K562 (cell line): ENCODE measurements around the gene HTR4. TPM values are rescaled to one million over a fixed set of nuclear protein-coding genes. Genes with fewer than 3 reads are reported as not detected.
A peak's percentile ranks its signal among the peaks of the same experiment; 100 is the strongest.

Experiments
- ARHGAP35 ChIP-seq: fragments of 450-650 bp; IDR thresholded peaks from 2 replicates; pipeline ENCODE4 v1.6.1; 2018; ENCODE audit not compliant: partially characterized antibody
- MAFF ChIP-seq: IDR thresholded peaks from 2 replicates; pipeline ENCODE4 v1.6.1; 2012; ENCODE audit warnings: low read length, improper control_type of control experiment
- POLR2G ChIP-seq: fragments of 200-400 bp; formaldehyde crosslinking; IDR thresholded peaks from 2 replicates; pipeline ENCODE4 v1.6.1; 2017; ENCODE audit warnings: low read depth, mild to moderate bottlenecking, antibody characterized with exemption, low read length, moderate library complexity
- RBM17 ChIP-seq: fragments of 200-400 bp; formaldehyde crosslinking; IDR thresholded peaks from 2 replicates; pipeline ENCODE4 v1.6.1; 2017; ENCODE audit warnings: low read depth, mild to moderate bottlenecking, low read length, borderline replicate concordance
- SIN3B ChIP-seq: fragments of 450-650 bp; IDR thresholded peaks from 2 replicates; pipeline ENCODE4 v1.6.1; 2017; ENCODE audit warnings: low read depth, mild to moderate bottlenecking, moderate library complexity
- SMAD1 ChIP-seq: fragments of 150-350 bp; IDR thresholded peaks from 2 replicates; pipeline ENCODE4 v1.6.1; 2014; ENCODE audit warnings: low read length, low read depth; ENCODE audit not compliant: partially characterized antibody
- SREBF1 ChIP-seq: fragments of 150-350 bp; IDR thresholded peaks from 2 replicates; pipeline ENCODE4 v1.6.1; 2014; ENCODE audit warnings: antibody characterized with exemption, low read depth, low read length, borderline replicate concordance
- SUPT5H ChIP-seq: fragments of 450-650 bp; IDR thresholded peaks from 2 replicates; pipeline ENCODE4 v1.6.1; 2016
- TFAM ChIP-seq: fragments of 250-450 bp; sonication (Bioruptor Pico); conservative IDR thresholded peaks from 2 replicates; pipeline ENCODE4 v1.5.0; 2021; ENCODE audit warnings: mild to moderate bottlenecking, moderate library complexity
- ZFP36 ChIP-seq: fragments of 150-350 bp; IDR thresholded peaks from 2 replicates; pipeline ENCODE4 v1.6.1; 2018; ENCODE audit warnings: low read length, low read depth; ENCODE audit not compliant: partially characterized antibody
- ZNF121 ChIP-seq: sonication (generic); formaldehyde crosslinking; conservative IDR thresholded peaks from 2 replicates; pipeline ENCODE4 v1.8.0; 2022; ENCODE audit warnings: missing genetic modification reagents
- ZNF224 ChIP-seq: sonication (generic); formaldehyde crosslinking; IDR thresholded peaks from 2 replicates; pipeline ENCODE4 v1.8.0; 2022; ENCODE audit warnings: mild to moderate bottlenecking, missing genetic modification reagents
- polyA plus RNA-seq, 8 experiments: library from polyadenylated mRNA; depleted of rRNA in 4 of 8; stranded (reverse) in 5 of 8; unstranded in 3 of 8; fragments of >200 nt; fragmentation: Nextera tagmentation in 2 of 8; fragmentation: Illumina TruSeq in 1 of 8; extraction: Ambion mirVana in 2 of 8; extraction: Trizol in 1 of 8; gene quantifications; 2 replicates each; pipeline versions ENCODE4 v1.2.1 to v1.2.3, GENCODE V29; 2011 to 2014; ENCODE audit warnings: inconsistent platforms in 1 of 8, missing spikeins in 1 of 8
- total RNA-seq, 7 experiments: library from RNA; depleted of rRNA in 6 of 7; stranded (reverse); fragments of >200 nt in 6 of 7; fragmentation: Illumina TruSeq in 2 of 7; extraction: Trizol in 2 of 7; gene quantifications; 2 replicates each; pipeline versions ENCODE4 v1.2.1 to v1.2.3, GENCODE V29; 2011 to 2021; ENCODE audit warnings: low replicate concordance in 1 of 7
- TF ChIP-seq, protein P1 (sequence below): sonication (generic); formaldehyde crosslinking; IDR thresholded peaks from 2 replicates; pipeline ENCODE4 v1.8.0; 2022; ENCODE audit warnings: missing genetic modification reagents, mild to moderate bottlenecking, borderline replicate concordance
- TF ChIP-seq, protein P2 (sequence below): fragments of 250-450 bp; sonication (Bioruptor Pico); IDR thresholded peaks from 2 replicates; pipeline ENCODE4 v1.9.0; 2021; ENCODE audit warnings: mild to moderate bottlenecking
- TF ChIP-seq, protein P3 (sequence below): fragments of 450-650 bp; IDR thresholded peaks from 2 replicates; pipeline ENCODE4 v1.6.1; 2016; ENCODE audit warnings: mild to moderate bottlenecking
- TF ChIP-seq, protein P4 (sequence below): sonication (generic); formaldehyde crosslinking; IDR thresholded peaks from 2 replicates; pipeline ENCODE4 v1.8.1; 2023; ENCODE audit warnings: missing genetic modification reagents, mild to moderate bottlenecking, borderline replicate concordance

HTR4 gene
- total and polyA plus RNA-seq, 9 of the 15 experiments (the other 6 are each of a cell fraction or from before 2014, with no cell fraction given) = 0.13 TPM; not detected in 8

DNA sequence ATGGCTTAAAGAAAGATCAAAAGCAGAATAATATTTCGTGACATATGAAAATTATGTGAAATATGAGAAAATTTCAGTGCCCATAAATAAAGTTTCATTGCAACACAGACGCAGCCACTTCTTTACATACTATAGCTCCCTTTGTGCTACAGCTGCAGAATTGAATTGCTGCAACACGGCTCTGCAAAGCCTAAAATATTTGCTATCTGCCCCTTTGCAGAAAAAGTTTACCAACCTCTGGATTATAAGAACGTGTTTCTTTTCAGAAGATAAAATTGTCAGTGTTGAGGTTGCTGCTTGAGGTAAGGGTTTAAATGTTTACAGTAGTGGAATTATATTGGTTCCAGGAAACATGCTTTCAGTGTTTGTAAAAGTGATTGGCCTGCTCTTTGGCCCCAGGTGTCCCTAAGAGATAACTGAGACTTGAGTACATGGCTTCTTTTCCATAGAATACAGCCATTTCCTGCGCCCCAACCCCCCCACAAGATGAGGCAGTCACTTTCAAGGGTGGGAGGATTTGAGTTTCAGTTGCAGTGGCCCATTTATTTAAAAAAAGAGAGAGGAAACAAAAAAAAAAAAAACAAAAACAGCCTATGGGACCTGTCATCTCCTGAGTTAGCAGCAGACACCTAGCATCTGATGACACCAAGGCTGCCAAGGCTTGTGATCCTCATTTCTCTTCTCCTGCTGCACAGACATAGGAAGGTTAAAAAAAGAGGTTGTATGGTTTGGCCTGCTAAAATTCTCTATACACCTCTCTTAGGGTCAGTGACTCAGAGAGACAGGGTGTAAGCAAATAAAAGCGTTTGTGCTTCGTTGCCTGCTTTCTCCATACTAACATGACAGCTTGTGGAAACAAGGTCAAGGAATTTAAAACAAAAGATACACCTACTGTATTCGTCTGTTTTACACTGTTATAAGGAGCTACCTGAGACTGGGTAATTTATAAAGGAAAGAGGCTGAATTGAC, 28.0 kb upstream of the HTR4 start (continued):
- TF ChIP-seq, protein P1, sequence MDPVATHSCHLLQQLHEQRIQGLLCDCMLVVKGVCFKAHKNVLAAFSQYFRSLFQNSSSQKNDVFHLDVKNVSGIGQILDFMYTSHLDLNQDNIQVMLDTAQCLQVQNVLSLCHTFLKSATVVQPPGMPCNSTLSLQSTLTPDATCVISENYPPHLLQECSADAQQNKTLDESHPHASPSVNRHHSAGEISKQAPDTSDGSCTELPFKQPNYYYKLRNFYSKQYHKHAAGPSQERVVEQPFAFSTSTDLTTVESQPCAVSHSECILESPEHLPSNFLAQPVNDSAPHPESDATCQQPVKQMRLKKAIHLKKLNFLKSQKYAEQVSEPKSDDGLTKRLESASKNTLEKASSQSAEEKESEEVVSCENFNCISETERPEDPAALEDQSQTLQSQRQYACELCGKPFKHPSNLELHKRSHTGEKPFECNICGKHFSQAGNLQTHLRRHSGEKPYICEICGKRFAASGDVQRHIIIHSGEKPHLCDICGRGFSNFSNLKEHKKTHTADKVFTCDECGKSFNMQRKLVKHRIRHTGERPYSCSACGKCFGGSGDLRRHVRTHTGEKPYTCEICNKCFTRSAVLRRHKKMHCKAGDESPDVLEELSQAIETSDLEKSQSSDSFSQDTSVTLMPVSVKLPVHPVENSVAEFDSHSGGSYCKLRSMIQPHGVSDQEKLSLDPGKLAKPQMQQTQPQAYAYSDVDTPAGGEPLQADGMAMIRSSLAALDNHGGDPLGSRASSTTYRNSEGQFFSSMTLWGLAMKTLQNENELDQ (CRISPR knock-in tag) = no peak
- TF ChIP-seq ZFP36 = no peak
- TF ChIP-seq SUPT5H = no peak
- no peak for TF ChIP-seq ARHGAP35
- TF ChIP-seq, protein P2, sequence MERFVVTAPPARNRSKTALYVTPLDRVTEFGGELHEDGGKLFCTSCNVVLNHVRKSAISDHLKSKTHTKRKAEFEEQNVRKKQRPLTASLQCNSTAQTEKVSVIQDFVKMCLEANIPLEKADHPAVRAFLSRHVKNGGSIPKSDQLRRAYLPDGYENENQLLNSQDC = no peak
- no peak for TF ChIP-seq SIN3B
- TF ChIP-seq MAFF = no peak
- TF ChIP-seq SMAD1 = peak; percentile 18
- TF ChIP-seq POLR2G = no peak
- TF ChIP-seq, protein P3, sequence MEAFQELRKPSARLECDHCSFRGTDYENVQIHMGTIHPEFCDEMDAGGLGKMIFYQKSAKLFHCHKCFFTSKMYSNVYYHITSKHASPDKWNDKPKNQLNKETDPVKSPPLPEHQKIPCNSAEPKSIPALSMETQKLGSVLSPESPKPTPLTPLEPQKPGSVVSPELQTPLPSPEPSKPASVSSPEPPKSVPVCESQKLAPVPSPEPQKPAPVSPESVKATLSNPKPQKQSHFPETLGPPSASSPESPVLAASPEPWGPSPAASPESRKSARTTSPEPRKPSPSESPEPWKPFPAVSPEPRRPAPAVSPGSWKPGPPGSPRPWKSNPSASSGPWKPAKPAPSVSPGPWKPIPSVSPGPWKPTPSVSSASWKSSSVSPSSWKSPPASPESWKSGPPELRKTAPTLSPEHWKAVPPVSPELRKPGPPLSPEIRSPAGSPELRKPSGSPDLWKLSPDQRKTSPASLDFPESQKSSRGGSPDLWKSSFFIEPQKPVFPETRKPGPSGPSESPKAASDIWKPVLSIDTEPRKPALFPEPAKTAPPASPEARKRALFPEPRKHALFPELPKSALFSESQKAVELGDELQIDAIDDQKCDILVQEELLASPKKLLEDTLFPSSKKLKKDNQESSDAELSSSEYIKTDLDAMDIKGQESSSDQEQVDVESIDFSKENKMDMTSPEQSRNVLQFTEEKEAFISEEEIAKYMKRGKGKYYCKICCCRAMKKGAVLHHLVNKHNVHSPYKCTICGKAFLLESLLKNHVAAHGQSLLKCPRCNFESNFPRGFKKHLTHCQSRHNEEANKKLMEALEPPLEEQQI = peak; percentile 92
- TF ChIP-seq, protein P4, sequence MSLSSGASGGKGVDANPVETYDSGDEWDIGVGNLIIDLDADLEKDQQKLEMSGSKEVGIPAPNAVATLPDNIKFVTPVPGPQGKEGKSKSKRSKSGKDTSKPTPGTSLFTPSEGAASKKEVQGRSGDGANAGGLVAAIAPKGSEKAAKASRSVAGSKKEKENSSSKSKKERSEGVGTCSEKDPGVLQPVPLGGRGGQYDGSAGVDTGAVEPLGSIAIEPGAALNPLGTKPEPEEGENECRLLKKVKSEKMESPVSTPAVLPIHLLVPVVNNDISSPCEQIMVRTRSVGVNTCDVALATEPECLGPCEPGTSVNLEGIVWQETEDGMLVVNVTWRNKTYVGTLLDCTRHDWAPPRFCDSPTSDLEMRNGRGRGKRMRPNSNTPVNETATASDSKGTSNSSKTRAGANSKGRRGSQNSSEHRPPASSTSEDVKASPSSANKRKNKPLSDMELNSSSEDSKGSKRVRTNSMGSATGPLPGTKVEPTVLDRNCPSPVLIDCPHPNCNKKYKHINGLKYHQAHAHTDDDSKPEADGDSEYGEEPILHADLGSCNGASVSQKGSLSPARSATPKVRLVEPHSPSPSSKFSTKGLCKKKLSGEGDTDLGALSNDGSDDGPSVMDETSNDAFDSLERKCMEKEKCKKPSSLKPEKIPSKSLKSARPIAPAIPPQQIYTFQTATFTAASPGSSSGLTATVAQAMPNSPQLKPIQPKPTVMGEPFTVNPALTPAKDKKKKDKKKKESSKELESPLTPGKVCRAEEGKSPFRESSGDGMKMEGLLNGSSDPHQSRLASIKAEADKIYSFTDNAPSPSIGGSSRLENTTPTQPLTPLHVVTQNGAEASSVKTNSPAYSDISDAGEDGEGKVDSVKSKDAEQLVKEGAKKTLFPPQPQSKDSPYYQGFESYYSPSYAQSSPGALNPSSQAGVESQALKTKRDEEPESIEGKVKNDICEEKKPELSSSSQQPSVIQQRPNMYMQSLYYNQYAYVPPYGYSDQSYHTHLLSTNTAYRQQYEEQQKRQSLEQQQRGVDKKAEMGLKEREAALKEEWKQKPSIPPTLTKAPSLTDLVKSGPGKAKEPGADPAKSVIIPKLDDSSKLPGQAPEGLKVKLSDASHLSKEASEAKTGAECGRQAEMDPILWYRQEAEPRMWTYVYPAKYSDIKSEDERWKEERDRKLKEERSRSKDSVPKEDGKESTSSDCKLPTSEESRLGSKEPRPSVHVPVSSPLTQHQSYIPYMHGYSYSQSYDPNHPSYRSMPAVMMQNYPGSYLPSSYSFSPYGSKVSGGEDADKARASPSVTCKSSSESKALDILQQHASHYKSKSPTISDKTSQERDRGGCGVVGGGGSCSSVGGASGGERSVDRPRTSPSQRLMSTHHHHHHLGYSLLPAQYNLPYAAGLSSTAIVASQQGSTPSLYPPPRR (CRISPR knock-in tag) = no peak
- no peak for TF ChIP-seq TFAM (CRISPR knock-in tag)
- TF ChIP-seq SREBF1 = no peak
- no peak for TF ChIP-seq ZNF224 (CRISPR knock-in tag)
- no peak for TF ChIP-seq ZNF121 (CRISPR knock-in tag)
- no peak for TF ChIP-seq RBM17
